Activated CD4-positive, alpha-beta T cell treated with anti-CD3 and anti-CD28 coated beads, Interleukin-2, Interleukin-4, amounts not matched to agents 100 ng/mL and 50 ng/mL, durations not matched to agents 16 hours and 8 hours (primary cell): ENCODE results near the gene XRCC5.

Experiments
- DNase-seq: peaks from one replicate; pipeline ENCODE4 v3.0.0-alpha.2; 2020; ENCODE audit warnings: low spot score

Gene XRCC5

DNA sequence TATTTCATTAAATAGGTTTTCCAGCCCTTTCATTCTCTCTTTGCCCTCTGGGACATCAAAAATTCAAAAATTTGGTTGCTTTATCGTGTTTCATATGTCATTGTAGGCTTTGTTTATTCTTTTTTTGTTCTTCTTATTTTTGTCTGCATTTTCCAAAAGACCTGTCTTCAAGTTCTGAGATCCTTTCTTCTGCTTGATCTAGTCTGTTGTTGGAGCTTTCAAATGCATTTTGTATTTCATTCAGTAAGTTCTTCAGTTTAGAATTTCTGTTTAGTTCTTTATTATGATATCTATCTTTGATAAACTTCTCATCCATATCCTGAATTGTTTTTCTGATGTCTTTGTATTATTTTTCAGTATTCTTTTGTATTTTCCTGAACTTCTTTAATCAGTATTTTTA lies 123.6 kb downstream of the XRCC5 start:
- DNase-seq: no peak

DNA sequence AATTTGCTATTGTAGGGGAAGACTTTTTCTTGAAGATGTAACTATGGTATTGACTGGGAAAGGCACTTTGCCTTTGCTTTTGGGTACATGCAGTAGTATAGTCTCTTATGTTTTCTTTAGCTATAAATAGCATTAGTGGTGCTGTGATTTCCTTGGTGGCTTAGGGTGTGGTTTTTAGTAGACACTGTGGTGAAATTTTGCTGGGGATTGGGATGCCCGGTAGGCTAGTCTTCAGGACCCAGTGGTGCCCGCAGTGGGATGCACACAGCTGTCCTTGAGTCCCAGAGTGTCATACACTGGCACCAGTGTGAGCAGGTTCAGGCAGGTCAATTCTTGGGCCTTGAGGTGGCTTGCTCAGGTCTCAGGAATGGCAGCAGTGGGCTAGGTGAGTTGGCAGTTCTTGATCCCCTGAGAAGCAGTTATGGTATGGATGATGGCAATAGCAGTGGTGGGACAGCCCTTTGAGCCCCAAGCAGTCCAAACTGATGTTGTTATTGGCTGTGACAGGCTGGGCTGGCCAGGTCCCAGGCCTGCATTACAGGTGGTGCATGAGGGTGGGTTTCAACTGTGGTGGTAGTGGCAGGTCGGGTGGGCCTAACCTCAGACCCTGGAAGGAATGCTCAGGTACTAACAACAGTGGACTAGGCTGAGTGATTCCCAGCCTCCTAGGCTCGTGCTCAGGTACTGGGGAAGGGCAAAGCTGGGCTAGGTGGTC lies 124.3 kb downstream of the XRCC5 start:
- no peak for DNase-seq

- DNase-seq: no peak
Observed at GRCh38 chr2:216234106-216234505, 125.0 kb downstream of the XRCC5 start.

DNA sequence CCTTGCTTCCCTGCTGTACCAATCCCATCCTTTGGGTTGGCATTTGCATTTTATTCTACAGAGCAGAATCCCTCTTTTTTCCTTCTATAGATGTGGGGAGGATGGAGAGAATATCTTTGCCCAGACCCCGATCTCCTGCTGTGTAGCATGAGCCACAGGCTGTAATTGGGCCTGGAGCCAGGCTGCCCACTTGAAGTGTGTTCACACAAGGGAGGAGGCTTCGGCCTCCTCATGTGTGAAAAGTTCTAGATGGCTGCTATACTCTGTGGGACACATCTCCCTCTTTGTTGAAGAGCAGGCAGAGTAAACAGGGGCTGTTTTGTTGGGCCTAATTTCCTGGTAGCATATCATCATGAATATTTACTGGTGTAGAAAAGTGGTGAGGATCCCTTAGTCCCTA lies 126.3 kb downstream of the XRCC5 start:
- no peak for DNase-seq

GRCh38 chr2:216235896-216236295 lies 126.7 kb downstream of the XRCC5 start:
- DNase-seq: no peak

GRCh38 chr2:216236486-216236885 lies 127.3 kb downstream of the XRCC5 start:
- DNase-seq: no peak

DNA sequence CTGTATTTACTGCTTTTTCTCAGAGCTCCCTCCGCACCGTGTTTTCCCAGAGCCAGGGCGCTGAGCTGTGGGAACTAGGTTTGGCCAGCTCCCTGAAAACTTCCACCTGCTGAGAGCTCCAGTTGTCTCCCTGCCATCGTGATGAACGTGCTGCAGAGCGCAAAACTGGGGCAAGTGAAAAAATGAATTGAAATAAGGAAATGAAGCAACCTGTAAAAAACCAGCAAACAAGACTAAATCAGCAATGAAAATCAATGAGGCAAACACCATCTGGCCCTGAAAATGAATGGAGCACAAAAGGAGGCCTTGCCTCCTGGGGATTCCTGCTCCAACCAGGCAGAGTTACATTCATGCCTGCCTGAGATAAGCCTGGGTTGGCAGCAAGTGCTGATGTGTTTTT lies 133.2 kb downstream of the XRCC5 start:
- DNase-seq: no peak

DNA sequence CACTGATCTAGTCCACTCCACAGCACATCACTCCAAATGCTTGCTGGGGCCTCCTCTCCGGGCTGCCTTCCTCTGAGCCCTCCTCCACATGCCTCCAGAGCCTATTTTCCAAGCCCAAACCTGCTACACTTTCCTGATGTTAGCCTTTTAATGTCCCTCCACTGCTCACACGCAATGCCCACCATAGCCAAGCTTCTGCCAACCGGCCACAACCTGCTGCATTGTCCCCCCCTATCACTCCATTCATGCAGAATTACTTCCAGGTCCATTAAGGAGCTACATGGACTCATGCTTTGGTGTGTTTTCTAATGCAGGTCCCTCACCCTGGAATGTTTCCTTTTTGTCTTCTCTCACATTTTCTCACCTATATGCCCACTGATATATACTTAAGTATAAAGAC lies 133.9 kb downstream of the XRCC5 start:
- no peak for DNase-seq

DNA sequence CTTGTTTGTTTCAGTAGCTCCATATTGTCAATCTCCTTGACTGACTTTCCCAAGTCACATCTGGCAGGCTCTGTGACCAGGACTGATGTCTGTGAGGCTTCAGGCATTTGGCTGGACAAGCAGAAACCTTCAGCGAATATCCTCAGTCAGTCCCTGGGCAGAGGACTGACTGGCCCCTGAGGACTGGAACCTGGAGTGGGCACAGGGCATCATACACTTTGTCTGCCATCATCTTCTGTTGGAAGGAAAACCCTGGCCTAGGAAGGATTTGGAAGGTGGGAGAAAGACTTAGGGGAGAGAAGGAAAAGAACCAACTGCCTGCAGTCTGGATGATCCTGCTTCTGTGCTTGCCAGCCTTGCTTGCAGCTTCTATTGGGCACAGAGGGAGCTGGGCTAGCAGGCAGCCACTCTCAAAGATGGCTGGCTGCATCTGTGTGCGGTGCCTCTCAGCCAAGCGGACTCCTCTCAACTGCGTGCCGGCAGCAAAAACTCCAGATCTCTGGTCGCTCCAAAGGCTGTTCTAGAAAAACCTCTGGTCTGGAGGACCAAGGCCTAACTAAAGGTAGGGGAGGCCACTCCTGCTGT lies 136.3 kb downstream of the XRCC5 start:
- no peak for DNase-seq

GRCh38 chr2:216246766-216247165 lies 137.6 kb downstream of the XRCC5 start:
- DNase-seq: no peak
